GM23338 (cell line): Measurements from ENCODE around the gene NUCB1.

ENCODE experiments used
- EZH2phosphoT487 ChIP-seq: fragments of 200-600 bp; sonication (generic); IDR thresholded peaks from one replicate; pipeline ENCODE4 v1.8.1; 2018; ENCODE audit warnings: antibody characterized with exemption; ENCODE audit not compliant: unreplicated experiment
- TF ChIP-seq, protein P1 (sequence below), 2 experiments: fragments of 200-600 bp in 1 of 2; sonication (generic) in 1 of 2; conservative IDR thresholded peaks; 2 replicates each; pipeline versions ENCODE4 v1.5.1 to v1.6.1; 2016 to 2017; ENCODE audit warnings: antibody characterized with exemption in 2 of 2, low read depth in 2 of 2, mild to moderate bottlenecking in 2 of 2, moderate library complexity in 1 of 2

DNA sequence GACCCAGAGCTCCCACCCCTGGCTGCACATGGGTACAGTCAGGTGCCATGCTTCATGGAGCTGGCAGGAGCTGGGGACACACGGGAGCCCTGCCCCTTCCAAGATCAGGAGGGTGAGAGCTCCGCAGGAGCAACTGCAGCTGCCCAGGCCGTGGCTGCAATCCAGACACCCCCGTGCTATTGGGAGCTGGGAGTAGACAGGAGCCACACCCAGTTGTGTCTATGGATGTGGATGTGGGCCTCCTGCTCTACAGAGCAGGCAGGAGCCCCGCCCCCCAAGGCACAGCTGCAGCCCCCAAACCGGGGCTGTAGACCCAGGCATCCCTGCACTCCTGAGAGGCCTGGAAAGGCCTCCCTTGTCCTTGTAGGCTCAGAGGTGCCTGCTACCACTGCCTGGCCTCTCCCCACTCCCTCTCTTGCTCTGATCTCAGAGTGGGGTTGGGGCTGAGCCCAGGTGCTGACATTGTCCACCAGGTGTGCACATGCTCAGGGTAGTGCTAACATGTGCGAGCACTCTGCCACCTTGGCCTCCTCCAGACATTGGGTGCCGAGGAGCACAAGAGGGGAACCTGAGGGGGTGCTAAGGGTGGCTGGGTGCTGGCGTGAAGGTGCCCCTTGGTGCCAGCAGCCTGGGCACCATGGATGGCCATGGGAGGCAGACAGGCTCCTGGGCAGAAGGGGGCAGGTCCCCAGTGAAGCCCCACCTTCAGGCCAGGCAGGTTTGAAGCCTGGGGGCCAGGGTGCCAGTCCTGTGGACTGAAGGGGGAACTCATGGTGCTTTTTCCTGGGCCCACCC, 46.5 kb downstream of the NUCB1 start:
- TF ChIP-seq, protein P1, sequence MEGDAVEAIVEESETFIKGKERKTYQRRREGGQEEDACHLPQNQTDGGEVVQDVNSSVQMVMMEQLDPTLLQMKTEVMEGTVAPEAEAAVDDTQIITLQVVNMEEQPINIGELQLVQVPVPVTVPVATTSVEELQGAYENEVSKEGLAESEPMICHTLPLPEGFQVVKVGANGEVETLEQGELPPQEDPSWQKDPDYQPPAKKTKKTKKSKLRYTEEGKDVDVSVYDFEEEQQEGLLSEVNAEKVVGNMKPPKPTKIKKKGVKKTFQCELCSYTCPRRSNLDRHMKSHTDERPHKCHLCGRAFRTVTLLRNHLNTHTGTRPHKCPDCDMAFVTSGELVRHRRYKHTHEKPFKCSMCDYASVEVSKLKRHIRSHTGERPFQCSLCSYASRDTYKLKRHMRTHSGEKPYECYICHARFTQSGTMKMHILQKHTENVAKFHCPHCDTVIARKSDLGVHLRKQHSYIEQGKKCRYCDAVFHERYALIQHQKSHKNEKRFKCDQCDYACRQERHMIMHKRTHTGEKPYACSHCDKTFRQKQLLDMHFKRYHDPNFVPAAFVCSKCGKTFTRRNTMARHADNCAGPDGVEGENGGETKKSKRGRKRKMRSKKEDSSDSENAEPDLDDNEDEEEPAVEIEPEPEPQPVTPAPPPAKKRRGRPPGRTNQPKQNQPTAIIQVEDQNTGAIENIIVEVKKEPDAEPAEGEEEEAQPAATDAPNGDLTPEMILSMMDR (conservative IDR thresholded peaks at IDR 0.05; ENCODE audit: low read depth in 2 of 2), result no peak
- TF ChIP-seq EZH2phosphoT487, result no peak
